Natural killer cell (primary cell): ENCODE measurements around the gene RHPN2. TPM values are rescaled to one million over a fixed set of nuclear protein-coding genes. Genes with fewer than 3 reads are reported as not detected.

ENCODE experiments used
- ATAC-seq, 3 donors: fragments of 150-1000 bp in 2 of 3; fragments of 200-7000 bp in 1 of 3; cut with Tn5 transposase; 1 replicate in 1 of 3; 2 replicates in 2 of 3; pipeline ENCODE4 v1.10.0; 2021; ENCODE audit warnings: mild to moderate bottlenecking in 2 of 3, moderate library complexity in 2 of 3
- DNase-seq, 2 donors: peaks; one replicate each; pipeline versions ENCODE4 v3.0.0 to v3.0.0-alpha.2; 2013 to 2021; ENCODE audit warnings: mixed read lengths in 1 of 2
- H3K27ac ChIP-seq: one replicate; pipeline ENCODE4 v1.5.1; 2013; ENCODE audit warnings: mild to moderate bottlenecking, low read length
- H3K27me3 ChIP-seq: one replicate; pipeline ENCODE4 v1.6.1; 2013; ENCODE audit warnings: low read length; ENCODE audit not compliant: control insufficient read depth, insufficient read depth
- H3K36me3 ChIP-seq: one replicate; pipeline ENCODE4 v1.6.1; 2013; ENCODE audit warnings: low read length; ENCODE audit not compliant: control insufficient read depth, insufficient read depth
- H3K4me1 ChIP-seq: one replicate; pipeline ENCODE4 v1.6.1; 2013; ENCODE audit warnings: low read length; ENCODE audit not compliant: control insufficient read depth, insufficient read depth
- H3K4me3 ChIP-seq: one replicate; pipeline ENCODE4 v1.5.1; 2013; ENCODE audit warnings: low read length
- H3K9me3 ChIP-seq: one replicate; pipeline ENCODE4 v1.6.1; 2013; ENCODE audit warnings: low read length; ENCODE audit not compliant: control insufficient read depth, insufficient read depth
- H3K27ac Mint-ChIP-seq, 2 donors: one replicate each; pipeline ENCODE4 v1.8.0; 2022; ENCODE audit warnings: mild to moderate bottlenecking in 2 of 2, mixed read lengths in 2 of 2, moderate library complexity in 1 of 2
- H3K27me3 Mint-ChIP-seq, 2 donors: one replicate each; pipeline ENCODE4 v1.8.0; 2022; ENCODE audit warnings: low read depth in 2 of 2, mixed read lengths in 2 of 2
- H3K36me3 Mint-ChIP-seq: one replicate; pipeline ENCODE4 v1.8.0; 2022; ENCODE audit warnings: mixed read lengths
- H3K4me1 Mint-ChIP-seq, 2 donors: one replicate each; pipeline ENCODE4 v1.8.0; 2022; ENCODE audit warnings: mixed read lengths in 2 of 2
- H3K4me3 Mint-ChIP-seq: one replicate; pipeline ENCODE4 v1.8.0; 2022; ENCODE audit warnings: mild to moderate bottlenecking, moderate library complexity, mixed read lengths
- H3K9me3 Mint-ChIP-seq, 2 donors: one replicate each; pipeline ENCODE4 v1.8.0; 2022; ENCODE audit warnings: mixed read lengths in 2 of 2
- CTCF ChIP-seq: fragments of 200-600 bp; IDR thresholded peaks from one replicate; pipeline ENCODE4 v1.8.0; 2022; ENCODE audit warnings: antibody characterized with exemption
- WGBS: methylation state at CpG from one replicate; pipeline ENCODE4 v1.1.7; 2013; ENCODE audit warnings: missing lambda C conversion rate; ENCODE audit not compliant: insufficient coverage; 5-methylcytosine and 5-hydroxymethylcytosine counted together
- intact Hi-C: fragments of 100-400 bp; cut with micrococcal nuclease; formaldehyde crosslinking; loops from one replicate; pipeline ENCODE4 v1.14.2; 2022
- total RNA-seq, 4 donors: library from RNA; stranded (reverse); fragments of 120-200 nt in 1 of 4; gene quantifications; one replicate each; pipeline versions ENCODE4 v1.2.3 to v1.2.4, GENCODE V29; 2013 to 2022

The RHPN2 gene
- total RNA-seq, 3 donors from 2014 or later (not counting 1 experiment from before 2014, with no cell fraction given): 0.35 TPM; not detected in 2

GRCh38 chr19:32977280-32977679, 87.4 kb downstream of the RHPN2 start:
- H3K9me3 ChIP-seq: no peaks in the 10 kb centered on the region
- H3K36me3 ChIP-seq: no peaks in the 10 kb centered on the region
- WGBS: 96% methylated on average over 7 of the region's 7 CpGs
- no peaks in the 10 kb centered on the region for H3K36me3 Mint-ChIP-seq
- no peak for ATAC-seq
- intact Hi-C loops: loop anchor here (10.0 kb wide), 1 partner anchor 148 kb away; no protein-coding TSS in a partner anchor
- H3K27me3 Mint-ChIP-seq: no peaks in the 10 kb centered on the region
- no peak for TF ChIP-seq CTCF
- H3K27ac Mint-ChIP-seq: no peak overlapping the region
- H3K9me3 Mint-ChIP-seq: no peaks in the 10 kb centered on the region
- H3K4me1 Mint-ChIP-seq: peaks cover 0 to 1% of the 10 kb centered on the region in 2 donors
- no peaks in the 10 kb centered on the region for H3K27me3 ChIP-seq
- no peak overlapping the region for H3K27ac ChIP-seq
- no peak overlapping the region for H3K4me3 ChIP-seq
- H3K4me1 ChIP-seq: peaks cover 4% of the 10 kb centered on the region
- no peak overlapping the region for H3K4me3 Mint-ChIP-seq
- no peak for DNase-seq

- ATAC-seq: no peak
- no peaks in the 10 kb centered on the region for H3K27me3 ChIP-seq
- intact Hi-C loops: loop anchor here (10.0 kb wide), 1 partner anchor 148 kb away; no protein-coding TSS in a partner anchor
- H3K4me3 Mint-ChIP-seq: no peak overlapping the region
- H3K9me3 ChIP-seq: no peaks in the 10 kb centered on the region
- WGBS: 51% methylated on average over 14 of the region's 14 CpGs
- H3K36me3 ChIP-seq: no peaks in the 10 kb centered on the region
- no peak overlapping the region for H3K4me3 ChIP-seq
- no peaks in the 10 kb centered on the region for H3K36me3 Mint-ChIP-seq
- peaks cover 9% of the 10 kb centered on the region for H3K4me1 ChIP-seq
- DNase-seq: peak; percentile 45 to 80
- H3K27ac Mint-ChIP-seq: peak overlapping the region in 1 of 2 donors; percentile 41
- peak; percentile 63 for TF ChIP-seq CTCF
- H3K4me1 Mint-ChIP-seq: peaks cover 0 to 10% of the 10 kb centered on the region in 2 donors
- H3K9me3 Mint-ChIP-seq: no peaks in the 10 kb centered on the region
- H3K27ac ChIP-seq: no peak overlapping the region
- H3K27me3 Mint-ChIP-seq: no peaks in the 10 kb centered on the region
These were observed 88.4 kb downstream of the RHPN2 start for GRCh38 chr19:32976223-32976805.

- H3K9me3 Mint-ChIP-seq: no peaks in the 10 kb centered on the region
- intact Hi-C loops: loop anchor here (1.0 to 10.0 kb wide), 2 partner anchors 153 to 297 kb away; partner anchors contain the start of genes ANKRD27 and RGS9BP
- Histone ChIP-seq H3K4me3 (peak within 1 kb of the TSS; percentile 67), H3K27me3 (no peaks in the 10 kb centered on the region), H3K36me3 (no peaks in the 10 kb centered on the region), H3K9me3 (no peaks in the 10 kb centered on the region), H3K27ac (peak within 1 kb of the TSS; percentile 85), H3K4me1 (peaks cover 14% of the 10 kb centered on the region)
- DNase-seq (peak; percentile 97 to 99), ATAC-seq (peak; percentile 98 to 99 (median 98))
- no peak for TF ChIP-seq CTCF
- H3K36me3 Mint-ChIP-seq: no peaks in the 10 kb centered on the region
- no peaks in the 10 kb centered on the region for H3K27me3 Mint-ChIP-seq
- H3K4me3 Mint-ChIP-seq: peak within 1 kb of the TSS; percentile 99
- peaks cover 0 to 16% of the 10 kb centered on the region in 2 donors for H3K4me1 Mint-ChIP-seq
- WGBS: 2% methylated on average over 57 of the region's 57 CpGs
- peak within 1 kb of the TSS; percentile 91 to 94 for H3K27ac Mint-ChIP-seq
These were observed 92.8 kb downstream of the RHPN2 start, which contains the start of the genes CEP89 and FAAP24 for GRCh38 chr19:32971715-32972540. CEP89 (minus strand) TSS chr19:32971958; CDS start chr19:32971874, 84 bp downstream. FAAP24 (plus strand) TSS chr19:32972242; CDS start chr19:32973197, 955 bp downstream.
